Activated B cell treated with CpG ODN at 0.5 μM for 24 hours (primary cell): ENCODE measurements around the gene GNPTAB. TPM values are rescaled to one million over a fixed set of nuclear protein-coding genes. Genes with fewer than 3 reads are reported as not detected.

Experiments used
- ATAC-seq: fragments of 200-7000 bp; cut with Tn5 transposase; one replicate; pipeline ENCODE4 v1.10.0; 2021; ENCODE audit warnings: low read depth, mild to moderate bottlenecking, moderate library complexity
- CTCF ChIA-PET: fragments of 350-600 bp; sonication (Branson Sonifier 250); formaldehyde crosslinking; loops from one replicate; lab custom pipeline; 2021; ENCODE audit warnings: antibody characterized with exemption; lab: Charles Lee
- POLR2A ChIA-PET: fragments of 350-600 bp; sonication (Branson Sonifier 250); formaldehyde crosslinking; loops from one replicate; lab custom pipeline; 2021; ENCODE audit warnings: antibody characterized with exemption; lab: Charles Lee
- DNase-seq: peaks from one replicate; pipeline ENCODE4 v3.0.0; 2022
- H3K27ac Mint-ChIP-seq: one replicate; pipeline ENCODE4 v1.8.0; 2020; ENCODE audit warnings: mixed read lengths
- H3K27me3 Mint-ChIP-seq: one replicate; pipeline ENCODE4 v1.8.0; 2021; ENCODE audit warnings: mixed read lengths
- H3K36me3 Mint-ChIP-seq: one replicate; pipeline ENCODE4 v1.8.0; 2021; ENCODE audit warnings: low read depth, mixed read lengths
- H3K4me1 Mint-ChIP-seq: one replicate; pipeline ENCODE4 v1.8.0; 2021; ENCODE audit warnings: mixed read lengths
- H3K4me3 Mint-ChIP-seq: one replicate; pipeline ENCODE4 v1.8.0; 2020; ENCODE audit warnings: mild to moderate bottlenecking, mixed read lengths
- H3K9me3 Mint-ChIP-seq: one replicate; pipeline ENCODE4 v1.8.0; 2020; ENCODE audit warnings: mixed read lengths
- intact Hi-C: fragments of 100-400 bp; cut with micrococcal nuclease; formaldehyde crosslinking; loops from one replicate; pipeline ENCODE4 v1.15.1; 2024
- total RNA-seq: library from RNA; stranded (reverse); gene quantifications from 2 replicates; pipeline ENCODE4 v1.2.3, GENCODE V29; 2022
- TF ChIP-seq, protein P1 (sequence below): fragments of 200-600 bp; IDR thresholded peaks from one replicate; pipeline ENCODE4 v1.8.0; 2022; ENCODE audit warnings: antibody characterized with exemption, mild to moderate bottlenecking

The GNPTAB gene
- total RNA-seq, 1 donor from 2014 or later: 41.8 TPM

DNA sequence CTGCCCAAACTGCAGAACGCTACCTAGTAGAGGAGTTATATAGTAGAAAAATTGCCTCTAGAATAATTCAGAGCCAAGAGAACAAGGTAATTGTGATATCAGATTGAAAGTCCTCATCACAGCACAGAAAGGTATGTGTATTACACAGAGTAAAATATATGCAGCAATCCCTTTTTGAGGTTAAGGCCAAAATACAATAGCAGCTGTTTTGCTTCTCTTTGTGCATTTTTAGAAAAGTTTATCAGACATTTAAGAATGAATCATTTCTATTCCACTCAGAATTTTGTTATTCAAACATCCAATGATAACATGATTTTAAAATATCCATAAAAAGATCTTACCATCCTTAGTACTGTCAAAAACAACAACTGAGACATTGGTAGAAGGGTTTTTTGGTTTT lies 45.1 kb downstream of the GNPTAB start:
- no peak overlapping the region for H3K27ac Mint-ChIP-seq
- POLR2A ChIA-PET: no interaction called here
- intact Hi-C loops: no loop called here
- DNase-seq (no peak), ATAC-seq (no peak)
- no peaks in the 10 kb centered on the region for H3K9me3 Mint-ChIP-seq
- H3K4me3 Mint-ChIP-seq: no peak overlapping the region
- TF ChIP-seq, protein P1, sequence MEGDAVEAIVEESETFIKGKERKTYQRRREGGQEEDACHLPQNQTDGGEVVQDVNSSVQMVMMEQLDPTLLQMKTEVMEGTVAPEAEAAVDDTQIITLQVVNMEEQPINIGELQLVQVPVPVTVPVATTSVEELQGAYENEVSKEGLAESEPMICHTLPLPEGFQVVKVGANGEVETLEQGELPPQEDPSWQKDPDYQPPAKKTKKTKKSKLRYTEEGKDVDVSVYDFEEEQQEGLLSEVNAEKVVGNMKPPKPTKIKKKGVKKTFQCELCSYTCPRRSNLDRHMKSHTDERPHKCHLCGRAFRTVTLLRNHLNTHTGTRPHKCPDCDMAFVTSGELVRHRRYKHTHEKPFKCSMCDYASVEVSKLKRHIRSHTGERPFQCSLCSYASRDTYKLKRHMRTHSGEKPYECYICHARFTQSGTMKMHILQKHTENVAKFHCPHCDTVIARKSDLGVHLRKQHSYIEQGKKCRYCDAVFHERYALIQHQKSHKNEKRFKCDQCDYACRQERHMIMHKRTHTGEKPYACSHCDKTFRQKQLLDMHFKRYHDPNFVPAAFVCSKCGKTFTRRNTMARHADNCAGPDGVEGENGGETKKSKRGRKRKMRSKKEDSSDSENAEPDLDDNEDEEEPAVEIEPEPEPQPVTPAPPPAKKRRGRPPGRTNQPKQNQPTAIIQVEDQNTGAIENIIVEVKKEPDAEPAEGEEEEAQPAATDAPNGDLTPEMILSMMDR: no peak
- peaks cover 57% of the 10 kb centered on the region for H3K36me3 Mint-ChIP-seq
- peaks cover 8% of the 10 kb centered on the region for H3K4me1 Mint-ChIP-seq
- H3K27me3 Mint-ChIP-seq: no peaks in the 10 kb centered on the region
- CTCF ChIA-PET: no interaction called here

DNA sequence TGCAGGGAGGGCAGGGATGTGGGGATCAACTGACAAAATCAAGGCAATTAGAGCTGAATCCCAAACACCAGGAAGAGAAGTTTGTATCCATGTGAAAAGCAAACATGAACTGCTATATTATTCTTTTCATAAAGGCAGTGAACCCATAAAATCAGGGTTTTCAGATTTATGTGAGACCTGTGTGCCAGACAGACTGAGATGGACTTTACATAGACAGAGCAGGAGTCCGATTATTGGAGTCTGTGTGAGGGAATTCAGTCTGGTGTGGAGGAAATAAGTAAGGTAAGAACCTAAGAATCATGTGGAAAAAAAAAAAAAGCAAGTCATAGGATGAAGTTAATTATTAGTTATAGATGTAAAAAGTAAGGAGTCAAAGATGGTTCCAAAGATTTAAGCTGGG lies 46.4 kb downstream of the GNPTAB start:
- DNase-seq (no peak), ATAC-seq (no peak)
- TF ChIP-seq, protein P1: no peak
- ChIA-PET POLR2A (interaction anchor here (0.7 kb wide), 1 partner anchor 685 kb away, joined by 4 read pairs; no protein-coding TSS in a partner anchor), CTCF (interaction anchor here (1.2 to 1.5 kb wide), 2 partner anchors 8 to 11 kb away, joined by 3 read pairs; no protein-coding TSS in a partner anchor)
- Mint-ChIP-seq H3K4me3 (no peak overlapping the region), H3K4me1 (peaks cover 18% of the 10 kb centered on the region), H3K9me3 (no peaks in the 10 kb centered on the region), H3K27me3 (no peaks in the 10 kb centered on the region), H3K36me3 (peaks cover 51% of the 10 kb centered on the region), H3K27ac (no peak overlapping the region)
- intact Hi-C loops: no loop called here

DNA sequence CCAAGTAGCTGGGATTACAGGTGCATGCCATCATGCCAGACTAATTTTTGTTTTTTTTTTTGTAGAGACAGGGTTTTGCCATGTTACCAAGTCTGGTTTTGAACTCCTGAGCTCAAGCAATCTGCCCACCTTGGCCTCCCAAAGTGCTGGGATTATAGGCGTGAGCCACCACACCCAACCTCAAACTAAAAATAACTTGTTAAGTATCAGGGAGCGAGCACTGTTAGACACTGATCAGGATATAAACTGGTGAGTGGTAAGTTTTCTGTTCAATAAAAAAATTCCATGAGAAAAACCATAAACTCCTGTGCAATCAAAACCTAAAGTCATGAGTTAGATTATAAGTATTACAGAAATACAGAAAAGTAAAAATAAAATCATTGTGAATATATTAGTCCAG lies 46.9 kb downstream of the GNPTAB start:
- Mint-ChIP-seq H3K36me3 (peaks cover 51% of the 10 kb centered on the region), H3K9me3 (no peaks in the 10 kb centered on the region), H3K27me3 (no peaks in the 10 kb centered on the region), H3K4me3 (no peak overlapping the region), H3K27ac (no peak overlapping the region), H3K4me1 (peaks cover 18% of the 10 kb centered on the region)
- ChIA-PET POLR2A (no interaction called here), CTCF (interaction anchor here (1.2 to 1.5 kb wide), 2 partner anchors 9 to 10 kb away, joined by 3 read pairs; no protein-coding TSS in a partner anchor)
- ATAC-seq (no peak), DNase-seq (no peak)
- TF ChIP-seq, protein P1: no peak
- intact Hi-C loops: no loop called here

DNA sequence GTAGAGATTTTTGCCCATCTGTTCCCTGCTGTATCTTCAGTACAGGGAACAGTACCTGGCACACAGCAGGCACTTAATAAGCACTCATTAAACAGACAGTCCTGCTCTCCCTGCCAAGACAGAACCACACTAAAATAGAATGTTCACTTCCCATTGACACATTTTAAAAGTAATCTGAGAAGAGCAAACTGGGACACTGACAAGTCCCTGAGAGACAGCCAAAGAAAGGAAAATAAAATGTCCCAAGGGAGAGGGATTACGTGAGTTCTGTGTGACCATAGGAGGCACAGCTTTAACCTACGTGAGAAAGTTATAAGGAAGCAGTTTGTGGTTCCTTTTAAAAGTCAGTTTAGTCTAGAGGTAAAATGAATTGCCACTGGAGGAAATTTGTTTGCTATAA lies 47.6 kb downstream of the GNPTAB start:
- ChIA-PET POLR2A (no interaction called here), CTCF (no interaction called here)
- intact Hi-C loops: no loop called here
- Mint-ChIP-seq H3K4me1 (peaks cover 18% of the 10 kb centered on the region), H3K9me3 (no peaks in the 10 kb centered on the region), H3K27ac (no peak overlapping the region), H3K36me3 (peaks cover 51% of the 10 kb centered on the region), H3K27me3 (no peaks in the 10 kb centered on the region), H3K4me3 (no peak overlapping the region)
- DNase-seq: no peak
- ATAC-seq: no peak
- TF ChIP-seq, protein P1: no peak

DNA sequence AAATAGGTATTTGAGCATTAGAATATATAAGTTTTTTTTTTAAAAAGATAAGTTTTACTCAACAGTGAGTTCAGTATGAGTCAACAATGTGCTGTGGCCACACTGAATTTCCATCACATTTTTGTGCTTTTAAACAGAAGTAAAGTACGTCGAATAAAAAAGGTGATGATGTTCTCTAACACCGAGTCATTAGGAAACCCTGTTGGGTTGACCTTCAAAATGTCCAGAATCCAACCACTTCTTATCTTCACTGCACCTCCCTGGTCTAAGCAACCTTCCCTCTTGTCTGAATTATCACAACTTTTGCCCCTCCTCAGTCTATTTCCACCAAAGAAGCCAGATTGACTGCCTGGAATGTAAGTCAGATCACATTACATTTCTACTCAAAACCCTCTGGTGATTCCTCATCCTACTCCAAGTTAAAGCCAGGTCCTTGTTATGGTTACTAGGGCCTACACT lies 48.5 kb downstream of the GNPTAB start:
- Mint-ChIP-seq H3K36me3 (peaks cover 51% of the 10 kb centered on the region), H3K4me1 (peaks cover 19% of the 10 kb centered on the region), H3K27me3 (no peaks in the 10 kb centered on the region), H3K4me3 (no peak overlapping the region), H3K9me3 (no peaks in the 10 kb centered on the region), H3K27ac (no peak overlapping the region)
- TF ChIP-seq, protein P1: no peak
- DNase-seq: no peak
- intact Hi-C loops: no loop called here
- ATAC-seq: no peak
- ChIA-PET CTCF (interaction anchor here (0.9 kb wide), 1 partner anchor 110 kb away, joined by 3 read pairs; no protein-coding TSS in a partner anchor), POLR2A (no interaction called here)
